Upper lobe of left lung (tissue), 6 donors: ENCODE data around the gene CDH20. TPM values are rescaled to one million over a fixed set of nuclear protein-coding genes. Genes with fewer than 3 reads are reported as not detected.

Source experiments
- ATAC-seq, 2 donors: fragments of 200-7000 bp; cut with Tn5 transposase; one replicate each; pipeline ENCODE4 v1.9.1; 2022; ENCODE audit warnings: mild to moderate bottlenecking in 2 of 2, moderate library complexity in 2 of 2; ENCODE audit not compliant: low FRiP score in 2 of 2
- DNase-seq, 2 donors: peaks; one replicate each; pipeline ENCODE4 v3.0.0-alpha.2; 2019 to 2020
- H3K27ac ChIP-seq, 4 donors: fragments of 200-600 bp; sonication (generic); one replicate each; pipeline ENCODE4 v1.5.1; 2016 to 2019
- H3K27me3 ChIP-seq, 4 donors: fragments of 200-600 bp; sonication (generic); one replicate each; pipeline ENCODE4 v1.5.1; 2017 to 2019
- H3K36me3 ChIP-seq, 4 donors: fragments of 200-600 bp; sonication (generic); one replicate each; pipeline ENCODE4 v1.5.1; 2016 to 2019
- H3K4me1 ChIP-seq, 4 donors: fragments of 200-600 bp; sonication (generic); one replicate each; pipeline ENCODE4 v1.5.1; 2018 to 2019
- H3K4me3 ChIP-seq, 4 donors: fragments of 200-600 bp; sonication (generic); one replicate each; pipeline ENCODE4 v1.5.1; 2017 to 2019; ENCODE audit warnings: mild to moderate bottlenecking in 2 of 4, moderate library complexity in 1 of 4
- H3K9me3 ChIP-seq, 4 donors: fragments of 200-600 bp; sonication (generic); one replicate each; pipeline ENCODE4 v1.5.1; 2018 to 2019
- EP300 ChIP-seq, 4 donors: sonication (generic); formaldehyde crosslinking; IDR thresholded peaks; one replicate each; pipeline ENCODE4 v1.5.1; 2017; ENCODE audit warnings: antibody characterized with exemption in 4 of 4, control low read depth in 2 of 4
- POLR2A ChIP-seq, 4 donors: fragments of 450-650 bp; IDR thresholded peaks; one replicate each; pipeline ENCODE4 v1.5.1; 2016 to 2017; ENCODE audit warnings: antibody characterized with exemption in 4 of 4, mild to moderate bottlenecking in 2 of 4
- POLR2AphosphoS5 ChIP-seq, 2 donors: sonication (generic); formaldehyde crosslinking; IDR thresholded peaks; one replicate each; pipeline ENCODE4 v1.5.1; 2017; ENCODE audit warnings: antibody characterized with exemption in 2 of 2
- WGBS, 2 donors: methylation state at CpG; one replicate each; pipeline ENCODE4 v1.1.5; 2017 to 2018; 5-methylcytosine and 5-hydroxymethylcytosine counted together
- total RNA-seq, 6 donors: library from RNA; depleted of rRNA in 4 of 6; stranded (reverse); fragments of >200 nt in 4 of 6; gene quantifications; one replicate each; pipeline versions ENCODE4 v1.1.0 to v1.2.1, GENCODE V29; 2016 to 2021
- TF ChIP-seq, protein P1 (sequence below), 6 experiments: fragments of 450-650 bp in 4 of 6; fragments of 200-600 bp in 2 of 6; sonication (generic) in 2 of 6; IDR thresholded peaks; one replicate each; pipeline ENCODE4 v1.5.1; 2016 to 2019; ENCODE audit warnings: antibody characterized with exemption in 6 of 6
- donor health status: DM: no; HTN: no; CAD: no; lungs with moderate emphysema.
- donor health status: DM: no; HTN: yes; CAD: no; lungs with severe emphysema.

Gene CDH20
- total RNA-seq, 6 donors from 2014 or later: 0.06 to 0.07 TPM; not detected in 4

GRCh38 chr18:61435064-61435652 is 101.9 kb downstream of the CDH20 start:
- no peak for ATAC-seq

DNA sequence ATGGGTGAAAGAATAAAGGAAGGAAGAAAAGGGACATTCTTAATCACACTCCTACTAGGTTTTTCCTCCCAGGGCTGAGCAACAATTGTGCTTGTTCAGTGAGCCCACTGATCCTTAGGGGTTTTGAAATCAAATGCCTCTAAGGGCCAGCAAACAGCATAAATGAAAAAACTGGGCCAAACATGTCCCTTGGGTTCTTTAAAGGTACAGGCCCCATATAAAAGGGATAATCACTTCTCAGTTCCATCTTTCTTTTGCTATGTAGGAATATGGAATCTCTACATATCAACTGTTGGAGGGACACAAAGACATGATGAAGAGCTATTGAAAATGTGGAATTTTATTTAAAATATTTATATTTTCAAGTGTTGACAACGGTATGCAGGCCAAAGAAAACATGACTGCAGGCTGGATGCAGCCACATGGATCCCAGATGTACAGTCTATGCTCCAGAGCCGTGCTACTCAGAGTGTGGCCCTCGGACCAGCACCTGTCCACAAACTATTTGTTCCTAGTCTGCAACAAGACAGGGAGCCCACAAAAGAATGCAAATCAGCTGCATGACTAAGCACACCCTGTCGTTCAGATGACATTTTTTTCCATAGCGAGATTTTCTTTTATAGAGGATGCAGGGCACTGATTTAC is 110.0 kb downstream of the CDH20 start:
- Histone ChIP-seq H3K27ac (no peak overlapping the region), H3K9me3 (no peaks in the 10 kb centered on the region), H3K4me1 (no peaks in the 10 kb centered on the region), H3K4me3 (no peak overlapping the region), H3K36me3 (no peaks in the 10 kb centered on the region), H3K27me3 (no peaks in the 10 kb centered on the region)
- 74 to 80% methylated on average over 5 of the region's 5 CpGs for WGBS, 2 donors
- DNase-seq (no peak), ATAC-seq (no peak)
- TF ChIP-seq EP300 (IDR thresholded peaks at IDR 0.05) (no peak), POLR2AphosphoS5 (IDR thresholded peaks at IDR 0.05) (no peak), POLR2A (IDR thresholded peaks at IDR 0.05) (no peak)
- TF ChIP-seq, protein P1, sequence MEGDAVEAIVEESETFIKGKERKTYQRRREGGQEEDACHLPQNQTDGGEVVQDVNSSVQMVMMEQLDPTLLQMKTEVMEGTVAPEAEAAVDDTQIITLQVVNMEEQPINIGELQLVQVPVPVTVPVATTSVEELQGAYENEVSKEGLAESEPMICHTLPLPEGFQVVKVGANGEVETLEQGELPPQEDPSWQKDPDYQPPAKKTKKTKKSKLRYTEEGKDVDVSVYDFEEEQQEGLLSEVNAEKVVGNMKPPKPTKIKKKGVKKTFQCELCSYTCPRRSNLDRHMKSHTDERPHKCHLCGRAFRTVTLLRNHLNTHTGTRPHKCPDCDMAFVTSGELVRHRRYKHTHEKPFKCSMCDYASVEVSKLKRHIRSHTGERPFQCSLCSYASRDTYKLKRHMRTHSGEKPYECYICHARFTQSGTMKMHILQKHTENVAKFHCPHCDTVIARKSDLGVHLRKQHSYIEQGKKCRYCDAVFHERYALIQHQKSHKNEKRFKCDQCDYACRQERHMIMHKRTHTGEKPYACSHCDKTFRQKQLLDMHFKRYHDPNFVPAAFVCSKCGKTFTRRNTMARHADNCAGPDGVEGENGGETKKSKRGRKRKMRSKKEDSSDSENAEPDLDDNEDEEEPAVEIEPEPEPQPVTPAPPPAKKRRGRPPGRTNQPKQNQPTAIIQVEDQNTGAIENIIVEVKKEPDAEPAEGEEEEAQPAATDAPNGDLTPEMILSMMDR (IDR thresholded peaks at IDR 0.05): no peak

More at GRCh38 chr18:61435064-61435652, 101.9 kb downstream of the CDH20 start:
- H3K27ac ChIP-seq: no peak overlapping the region
- H3K9me3 ChIP-seq: no peaks in the 10 kb centered on the region
- H3K36me3 ChIP-seq: no peaks in the 10 kb centered on the region
- no peaks in the 10 kb centered on the region for H3K4me1 ChIP-seq
- no peak for TF ChIP-seq POLR2A (IDR thresholded peaks at IDR 0.05)
- TF ChIP-seq, protein P1 (IDR thresholded peaks at IDR 0.05): peak in 3 of 6 experiments; percentile 6 to 20 (median 14)
- 43 to 45% methylated on average over 3 of the region's 3 CpGs for WGBS, 2 donors
- no peak for DNase-seq
- H3K27me3 ChIP-seq: no peaks in the 10 kb centered on the region
- no peak overlapping the region for H3K4me3 ChIP-seq

- H3K4me3 ChIP-seq: no peak overlapping the region
- H3K4me1 ChIP-seq: no peaks in the 10 kb centered on the region
- no peaks in the 10 kb centered on the region for H3K9me3 ChIP-seq
- DNase-seq: no peak
- WGBS, 2 donors: 15 to 21% methylated on average over 2 of the region's 2 CpGs
- TF ChIP-seq EP300 (IDR thresholded peaks at IDR 0.05) (no peak), POLR2AphosphoS5 (IDR thresholded peaks at IDR 0.05) (no peak), POLR2A (IDR thresholded peaks at IDR 0.05) (no peak)
- TF ChIP-seq, protein P1 (IDR thresholded peaks at IDR 0.05): no peak
- H3K27me3 ChIP-seq: no peaks in the 10 kb centered on the region
- no peak overlapping the region for H3K27ac ChIP-seq
- no peak for ATAC-seq
- H3K36me3 ChIP-seq: no peaks in the 10 kb centered on the region
Measured at GRCh38 chr18:61448316-61448715, 115.1 kb downstream of the CDH20 start.

DNA sequence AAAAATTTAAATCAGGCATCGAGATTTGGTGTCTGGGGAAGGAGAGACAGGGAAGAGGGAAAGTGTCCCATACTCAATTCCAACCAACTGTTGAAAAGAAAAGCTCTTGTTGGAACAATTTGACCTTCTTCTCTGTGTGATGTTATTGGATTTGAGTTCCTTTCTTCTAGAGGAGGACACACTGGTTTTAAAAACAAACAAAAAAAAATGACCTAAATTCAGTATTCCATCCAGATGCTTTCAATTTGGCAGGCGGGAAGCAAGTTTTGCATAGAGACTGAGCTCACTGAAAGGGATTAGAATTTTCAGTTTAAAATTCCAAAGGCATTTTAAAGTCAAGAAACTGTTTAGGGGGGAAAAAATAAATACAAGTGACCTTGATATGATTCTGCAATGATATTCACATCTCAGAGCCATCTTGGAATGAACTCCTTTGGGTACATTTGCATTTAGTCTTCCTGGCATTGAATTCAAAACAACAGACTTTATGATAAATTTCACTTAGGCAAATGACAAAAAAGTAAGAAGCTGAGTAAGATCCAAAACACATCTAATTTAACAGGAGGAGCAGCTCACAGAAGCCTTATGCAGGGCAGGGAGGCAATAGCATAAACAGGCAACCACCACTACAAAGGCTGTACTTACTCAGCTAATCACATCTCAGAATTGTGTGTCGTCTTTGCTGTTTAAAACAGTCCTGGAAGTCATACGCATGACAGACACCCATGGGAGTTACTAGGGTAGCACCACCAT is 126.8 kb downstream of the CDH20 start:
- TF ChIP-seq, protein P1 (IDR thresholded peaks at IDR 0.05): no peak
- TF ChIP-seq POLR2AphosphoS5 (IDR thresholded peaks at IDR 0.05) (no peak), EP300 (IDR thresholded peaks at IDR 0.05) (no peak), POLR2A (IDR thresholded peaks at IDR 0.05) (no peak)
- H3K4me3 ChIP-seq: no peak overlapping the region
- H3K36me3 ChIP-seq: no peaks in the 10 kb centered on the region
- H3K9me3 ChIP-seq: no peaks in the 10 kb centered on the region
- ATAC-seq (no peak), DNase-seq (no peak)
- no peak overlapping the region for H3K27ac ChIP-seq
- no peaks in the 10 kb centered on the region for H3K4me1 ChIP-seq
- 73 to 80% methylated on average over 4 of the region's 4 CpGs for WGBS, 2 donors
- no peaks in the 10 kb centered on the region for H3K27me3 ChIP-seq
